D721Med (cell line): ENCODE data around the gene MEGF6.

ENCODE experiments used
- DNase-seq: peaks from one replicate; pipeline ENCODE4 v3.0.0; 2011; ENCODE audit warnings: low spot score; ENCODE audit not compliant: insufficient read length
- FAIRE-seq: peaks from 2 replicates; lab custom pipeline; 2011; peaks lifted over from hg19 to GRCh38; lab: Jason Lieb, UNC
- TF ChIP-seq, protein P1 (sequence below): IDR thresholded peaks from 2 replicates; pipeline ENCODE4 v1.5.1; 2012; ENCODE audit warnings: mild to moderate bottlenecking, control low read depth; ENCODE audit not compliant: insufficient read depth; ENCODE audit errors: missing control alignments

Gene MEGF6

DNA sequence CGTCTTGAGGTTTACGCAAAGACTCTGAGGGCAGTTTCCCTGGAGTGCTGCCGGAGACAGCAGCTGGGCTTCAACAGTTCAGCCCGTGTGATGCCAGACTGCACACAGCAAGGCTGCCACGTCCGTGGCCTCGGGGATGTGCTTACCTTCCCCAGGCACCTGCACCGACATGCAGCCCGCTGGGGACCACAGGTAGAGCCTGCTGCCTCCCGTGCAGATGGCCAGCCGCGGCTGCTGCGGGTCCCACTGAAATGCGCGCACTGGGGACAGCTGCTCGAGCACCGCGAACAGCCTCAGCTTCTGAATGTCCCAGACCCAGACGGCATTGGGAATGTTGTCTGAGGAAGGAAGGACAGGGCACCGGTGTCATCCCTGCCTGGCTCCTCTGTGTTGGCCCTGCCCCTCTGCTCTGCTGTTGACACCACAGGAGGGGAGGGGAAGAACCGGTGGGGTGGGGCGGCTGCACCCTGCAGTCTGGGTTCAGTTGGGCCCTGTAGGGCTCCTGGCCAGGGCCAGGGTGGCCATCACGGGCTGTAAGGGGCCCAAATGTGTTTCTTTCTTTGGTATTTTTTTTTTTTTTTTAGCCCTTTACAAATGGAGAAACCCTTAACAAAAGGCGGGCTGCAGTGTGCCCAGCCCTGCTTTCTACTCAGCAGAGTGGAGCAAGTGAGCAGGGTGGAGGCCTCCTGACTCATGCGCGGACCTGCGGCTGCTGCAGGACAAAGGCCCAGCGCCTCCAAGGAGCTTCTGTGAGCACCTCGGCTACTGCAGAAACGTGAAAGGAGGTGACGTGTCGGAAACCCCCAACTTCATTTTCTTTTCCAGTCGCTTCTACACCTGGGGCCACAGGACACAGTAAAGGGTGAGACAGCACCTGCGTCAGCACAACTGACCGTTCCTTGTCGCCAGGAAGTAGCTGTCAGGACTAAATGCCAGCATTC lies 20.3 kb upstream of the MEGF6 start:
- FAIRE-seq (no peak), DNase-seq (no peak)
- TF ChIP-seq, protein P1, sequence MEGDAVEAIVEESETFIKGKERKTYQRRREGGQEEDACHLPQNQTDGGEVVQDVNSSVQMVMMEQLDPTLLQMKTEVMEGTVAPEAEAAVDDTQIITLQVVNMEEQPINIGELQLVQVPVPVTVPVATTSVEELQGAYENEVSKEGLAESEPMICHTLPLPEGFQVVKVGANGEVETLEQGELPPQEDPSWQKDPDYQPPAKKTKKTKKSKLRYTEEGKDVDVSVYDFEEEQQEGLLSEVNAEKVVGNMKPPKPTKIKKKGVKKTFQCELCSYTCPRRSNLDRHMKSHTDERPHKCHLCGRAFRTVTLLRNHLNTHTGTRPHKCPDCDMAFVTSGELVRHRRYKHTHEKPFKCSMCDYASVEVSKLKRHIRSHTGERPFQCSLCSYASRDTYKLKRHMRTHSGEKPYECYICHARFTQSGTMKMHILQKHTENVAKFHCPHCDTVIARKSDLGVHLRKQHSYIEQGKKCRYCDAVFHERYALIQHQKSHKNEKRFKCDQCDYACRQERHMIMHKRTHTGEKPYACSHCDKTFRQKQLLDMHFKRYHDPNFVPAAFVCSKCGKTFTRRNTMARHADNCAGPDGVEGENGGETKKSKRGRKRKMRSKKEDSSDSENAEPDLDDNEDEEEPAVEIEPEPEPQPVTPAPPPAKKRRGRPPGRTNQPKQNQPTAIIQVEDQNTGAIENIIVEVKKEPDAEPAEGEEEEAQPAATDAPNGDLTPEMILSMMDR = no peak

DNA sequence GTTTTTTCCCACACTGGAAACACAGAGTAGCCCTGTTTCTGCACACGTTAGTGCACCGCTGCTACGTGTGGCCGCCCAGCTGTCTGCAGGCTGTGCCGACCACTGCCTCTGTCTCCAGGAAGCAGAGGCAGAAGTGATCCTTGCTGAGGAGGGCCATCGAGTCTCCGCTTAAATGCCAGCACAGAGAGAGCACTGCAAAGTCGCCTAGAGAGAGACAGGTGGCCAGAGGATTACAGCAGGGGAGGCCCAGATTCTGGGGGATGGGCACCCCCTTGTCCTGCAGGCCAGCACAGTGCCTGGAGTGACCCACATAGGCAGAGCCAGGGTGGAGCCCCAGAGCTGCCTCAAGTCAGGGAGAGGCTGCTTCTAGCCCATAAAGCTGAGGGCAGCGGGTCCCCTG lies 19.6 kb upstream of the MEGF6 start:
- DNase-seq (peak; percentile 53), FAIRE-seq (no peak)
- TF ChIP-seq, protein P1 = no peak

GRCh38 chr1:3630161-3630611 lies 18.9 kb upstream of the MEGF6 start:
- TF ChIP-seq, protein P1 = no peak
- FAIRE-seq (no peak), DNase-seq (no peak)

DNA sequence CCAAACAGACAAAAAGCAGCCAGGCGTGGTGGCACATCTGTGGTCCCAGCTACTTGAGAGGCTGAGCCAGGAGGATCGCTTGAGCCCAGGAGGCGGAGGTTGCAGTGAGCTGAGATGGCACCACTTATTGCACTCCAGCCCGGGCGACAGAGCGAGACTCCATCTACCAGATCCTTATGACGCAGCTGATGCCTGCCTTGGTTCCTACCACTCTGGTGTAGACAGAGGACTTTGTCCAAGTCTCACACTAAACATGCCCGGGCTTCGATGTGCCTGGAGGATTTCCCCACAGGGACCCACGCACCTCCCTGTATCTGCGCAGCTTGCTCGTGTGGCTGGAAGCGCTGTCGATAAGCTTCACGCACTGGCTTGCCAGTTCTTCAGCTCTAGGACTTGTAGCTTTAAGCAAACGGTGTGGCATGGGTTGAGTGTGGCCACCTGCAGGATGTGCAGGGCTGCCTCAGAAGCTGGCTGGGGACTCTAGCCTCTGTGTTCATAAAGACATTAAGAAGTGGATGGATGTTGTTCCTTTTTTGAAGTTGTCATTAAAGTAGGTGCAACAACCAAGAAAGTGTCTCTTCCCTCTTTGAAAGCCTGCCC lies 18.4 kb upstream of the MEGF6 start:
- FAIRE-seq (no peak), DNase-seq (no peak)
- TF ChIP-seq, protein P1 = no peak

GRCh38 chr1:3628445-3628844 lies 17.1 kb upstream of the MEGF6 start:
- FAIRE-seq (no peak), DNase-seq (no peak)
- TF ChIP-seq, protein P1 = no peak

GRCh38 chr1:3627515-3628253 lies 16.4 kb upstream of the MEGF6 start:
- no peak for DNase-seq
- FAIRE-seq = no peak
- TF ChIP-seq, protein P1 = no peak
